Loucy (cell line): ENCODE results near the gene MOCS3.

ENCODE experiments used
- CTCF ChIP-seq: fragments of 200-600 bp; sonication (generic); conservative IDR thresholded peaks from 2 replicates; pipeline ENCODE4 v1.5.1; 2014; ENCODE audit warnings: mild to moderate bottlenecking, antibody characterized with exemption, low read length
- EZH2phosphoT487 ChIP-seq: fragments of 200-600 bp; IDR thresholded peaks from 2 replicates; pipeline ENCODE4 v1.6.1; 2018; ENCODE audit warnings: antibody characterized with exemption, mild to moderate bottlenecking, moderate library complexity, borderline replicate concordance

GRCh38 chr20:50915424-50915823 is 43.2 kb upstream of the MOCS3 start:
- no peak for TF ChIP-seq CTCF
- TF ChIP-seq EZH2phosphoT487, result no peak
